ENCODE data around the gene KRT33B. TPM values are rescaled to one million over a fixed set of nuclear protein-coding genes. Genes with fewer than 3 reads are reported as not detected.

The KRT33B gene
- total RNA-seq, 4 donors from 2014 or later, result not detected

GRCh38 chr17:41413982-41414381 lies 44.4 kb upstream of the KRT33B start:
- no peak for DNase-seq (ENCODE audit: low spot score)
- no peak for ATAC-seq (ENCODE audit: low FRiP score)
- TF ChIP-seq, protein P1, sequence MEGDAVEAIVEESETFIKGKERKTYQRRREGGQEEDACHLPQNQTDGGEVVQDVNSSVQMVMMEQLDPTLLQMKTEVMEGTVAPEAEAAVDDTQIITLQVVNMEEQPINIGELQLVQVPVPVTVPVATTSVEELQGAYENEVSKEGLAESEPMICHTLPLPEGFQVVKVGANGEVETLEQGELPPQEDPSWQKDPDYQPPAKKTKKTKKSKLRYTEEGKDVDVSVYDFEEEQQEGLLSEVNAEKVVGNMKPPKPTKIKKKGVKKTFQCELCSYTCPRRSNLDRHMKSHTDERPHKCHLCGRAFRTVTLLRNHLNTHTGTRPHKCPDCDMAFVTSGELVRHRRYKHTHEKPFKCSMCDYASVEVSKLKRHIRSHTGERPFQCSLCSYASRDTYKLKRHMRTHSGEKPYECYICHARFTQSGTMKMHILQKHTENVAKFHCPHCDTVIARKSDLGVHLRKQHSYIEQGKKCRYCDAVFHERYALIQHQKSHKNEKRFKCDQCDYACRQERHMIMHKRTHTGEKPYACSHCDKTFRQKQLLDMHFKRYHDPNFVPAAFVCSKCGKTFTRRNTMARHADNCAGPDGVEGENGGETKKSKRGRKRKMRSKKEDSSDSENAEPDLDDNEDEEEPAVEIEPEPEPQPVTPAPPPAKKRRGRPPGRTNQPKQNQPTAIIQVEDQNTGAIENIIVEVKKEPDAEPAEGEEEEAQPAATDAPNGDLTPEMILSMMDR (IDR thresholded peaks at IDR 0.05), result no peak

GRCh38 chr17:41413353-41413957 lies 43.8 kb upstream of the KRT33B start:
- TF ChIP-seq, protein P1 (IDR thresholded peaks at IDR 0.05), result no peak
- DNase-seq (ENCODE audit: low spot score) (no peak), ATAC-seq (ENCODE audit: low FRiP score) (no peak)

DNA sequence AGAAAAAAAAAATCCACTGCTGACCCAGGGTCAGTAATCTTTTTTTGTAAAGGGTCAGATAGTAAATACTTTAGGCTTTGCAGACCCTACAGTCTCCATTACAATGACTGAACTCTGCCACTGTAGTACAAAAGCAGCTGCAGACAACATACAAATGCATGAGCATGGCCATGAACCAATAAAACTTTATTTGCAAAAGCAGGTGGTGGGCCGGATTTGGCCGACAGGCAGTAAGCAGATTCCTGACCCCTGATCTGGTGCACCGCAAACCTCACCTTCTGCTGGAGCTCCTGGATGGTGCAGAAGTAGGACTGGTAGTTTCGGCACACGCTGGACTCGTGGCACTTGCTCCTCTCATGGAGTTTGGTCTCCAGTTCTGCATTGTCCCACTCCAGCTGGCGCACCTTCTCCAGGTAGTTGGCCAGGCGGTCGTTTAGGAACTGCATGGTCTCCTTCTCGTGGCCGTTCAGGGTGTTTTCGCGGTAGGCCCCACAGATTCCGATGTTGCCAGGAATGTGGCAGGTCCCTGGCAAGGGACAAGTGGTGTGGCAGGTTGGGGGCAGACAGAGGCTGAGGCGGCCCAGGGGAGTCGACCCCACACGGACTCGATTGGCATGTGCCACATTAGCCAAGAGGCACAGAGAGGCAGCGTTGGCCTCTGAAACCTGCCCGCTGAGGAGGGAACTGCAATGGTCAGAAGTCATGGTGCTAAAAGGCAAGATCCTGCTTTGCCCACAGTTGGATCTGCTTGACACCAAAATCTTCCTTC lies 41.6 kb upstream of the KRT33B start:
- TF ChIP-seq, protein P1 (IDR thresholded peaks at IDR 0.05), result no peak
- ATAC-seq (ENCODE audit: low FRiP score), result no peak
- no peak for DNase-seq (ENCODE audit: low spot score)

GRCh38 chr17:41407226-41407625 lies 37.6 kb upstream of the KRT33B start:
- no peak for DNase-seq (ENCODE audit: low spot score)
- TF ChIP-seq, protein P1 (IDR thresholded peaks at IDR 0.05), result no peak
- no peak for ATAC-seq (ENCODE audit: low FRiP score)

DNA sequence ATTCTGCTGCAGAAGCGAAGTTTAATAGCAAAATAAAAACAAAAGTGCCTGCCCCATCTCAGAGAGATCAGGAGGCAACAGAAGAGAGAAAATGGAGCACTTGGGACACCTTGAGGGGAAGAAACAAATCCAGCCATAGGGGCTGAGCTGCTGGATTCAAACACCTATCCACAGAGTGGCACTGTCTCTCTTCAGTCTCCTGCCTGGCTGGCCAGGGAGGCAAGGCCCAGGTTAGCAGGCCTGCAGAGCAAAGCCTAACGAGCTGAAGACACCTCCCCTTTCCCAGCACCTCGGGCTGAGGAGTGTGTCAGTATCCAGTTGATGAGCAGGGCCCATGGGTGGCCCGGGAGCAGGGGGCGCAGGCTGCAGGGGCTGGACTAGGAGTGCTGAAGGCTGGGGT lies 36.6 kb upstream of the KRT33B start:
- ATAC-seq (ENCODE audit: low FRiP score) (no peak), DNase-seq (ENCODE audit: low spot score) (no peak)
- TF ChIP-seq, protein P1 (IDR thresholded peaks at IDR 0.05), result no peak

- ATAC-seq (ENCODE audit: low FRiP score) (no peak), DNase-seq (ENCODE audit: low spot score) (no peak)
- TF ChIP-seq, protein P1 (IDR thresholded peaks at IDR 0.05), result no peak
Measured at GRCh38 chr17:41404024-41404671, 34.5 kb upstream of the KRT33B start.

Measured in omental fat pad (tissue), 4 donors.